Stomach (tissue), 4 donors: ENCODE results near the gene TULP3.
A peak's percentile ranks its signal among the peaks of the same experiment; 100 is the strongest.

ENCODE experiments used
- CTCF ChIP-seq, 7 experiments: fragments of 450-650 bp in 4 of 7; fragments of 200-600 bp in 3 of 7; sonication (generic) in 3 of 7; IDR thresholded peaks; one replicate each; pipeline ENCODE4 v1.5.1; 2016 to 2019; ENCODE audit warnings: antibody characterized with exemption in 7 of 7, control low read depth in 2 of 7, mild to moderate bottlenecking in 1 of 7
- POLR2A ChIP-seq, 4 donors: fragments of 450-650 bp; IDR thresholded peaks; one replicate each; pipeline ENCODE4 v1.6.1; 2016; ENCODE audit warnings: antibody characterized with exemption in 4 of 4, control low read depth in 2 of 4, mild to moderate bottlenecking in 1 of 4, moderate library complexity in 1 of 4
- POLR2AphosphoS5 ChIP-seq, 3 donors: sonication (generic); formaldehyde crosslinking; IDR thresholded peaks; one replicate each; pipeline ENCODE4 v1.6.1; 2016; ENCODE audit warnings: antibody characterized with exemption in 3 of 3

GRCh38 chr12:2959505-2960389 lies 69.1 kb downstream of the TULP3 start:
- TF ChIP-seq CTCF (IDR thresholded peaks at IDR 0.05) (no peak), POLR2A (IDR thresholded peaks at IDR 0.05) (no peak), POLR2AphosphoS5 (IDR thresholded peaks at IDR 0.05) (peak in 1 of 3 donors; percentile 44)
